H9 (cell line): Measurements from ENCODE around the gene CPHXL2. TPM values are rescaled to one million over a fixed set of nuclear protein-coding genes. Genes with fewer than 3 reads are reported as not detected.

Experiments used
- DNase-seq: peaks from one replicate; pipeline ENCODE4 v3.0.0-alpha.2; 2017
- H2AFZ ChIP-seq: one replicate; pipeline ENCODE4 v1.6.1; 2013; ENCODE audit warnings: mild to moderate bottlenecking, low read length, control low read depth, moderate library complexity
- H2AK5ac ChIP-seq: 2 replicates; pipeline ENCODE4 v1.6.1; 2013; ENCODE audit warnings: low read length, control low read depth, mixed read lengths; ENCODE audit not compliant: insufficient read length
- H2BK120ac ChIP-seq: one replicate; pipeline ENCODE4 v1.6.1; 2013; ENCODE audit warnings: low read depth, mild to moderate bottlenecking, low read length, control low read depth, inconsistent platforms; ENCODE audit not compliant: poor library complexity, severe bottlenecking
- H2BK12ac ChIP-seq: 2 replicates; pipeline ENCODE4 v1.6.1; 2013; ENCODE audit warnings: low read length, control low read depth, mixed read lengths, low read depth; ENCODE audit not compliant: insufficient read length
- H2BK15ac ChIP-seq: 2 replicates; pipeline ENCODE4 v1.6.1; 2013; ENCODE audit warnings: low read depth, low read length, control low read depth
- H2BK20ac ChIP-seq: one replicate; pipeline ENCODE4 v1.6.1; 2013; ENCODE audit warnings: low read depth, mild to moderate bottlenecking, low read length, control low read depth, inconsistent platforms; ENCODE audit not compliant: poor library complexity, severe bottlenecking
- H2BK5ac ChIP-seq: 2 replicates; pipeline ENCODE4 v1.6.1; 2013; ENCODE audit warnings: low read length, control low read depth, mixed read lengths; ENCODE audit not compliant: insufficient read length
- H3K14ac ChIP-seq: 2 replicates; pipeline ENCODE4 v1.6.1; 2013; ENCODE audit warnings: low read length, control low read depth; ENCODE audit not compliant: insufficient read depth
- H3K18ac ChIP-seq: 2 replicates; pipeline ENCODE4 v1.6.1; 2013; ENCODE audit warnings: low read depth, mild to moderate bottlenecking, mixed read lengths, low read length, control low read depth; ENCODE audit not compliant: insufficient read length
- H3K23ac ChIP-seq: 2 replicates; pipeline ENCODE4 v1.6.1; 2013; ENCODE audit warnings: low read length, control low read depth, mixed read lengths, low read depth; ENCODE audit not compliant: insufficient read length
- H3K23me2 ChIP-seq: 2 replicates; pipeline ENCODE4 v1.6.1; 2013; ENCODE audit warnings: low read depth, mild to moderate bottlenecking, mixed read lengths, low read length, control low read depth; ENCODE audit not compliant: insufficient read length, poor library complexity, severe bottlenecking
- H3K27ac ChIP-seq: 2 replicates; pipeline ENCODE4 v1.5.1; 2013; ENCODE audit warnings: low read length, control low read depth, mixed read lengths, low read depth; ENCODE audit not compliant: insufficient read length
- H3K27me3 ChIP-seq: 2 replicates; pipeline ENCODE4 v1.6.1; 2013; ENCODE audit warnings: low read length, control low read depth, inconsistent platforms; ENCODE audit not compliant: insufficient read depth
- H3K4ac ChIP-seq: 2 replicates; pipeline ENCODE4 v1.6.1; 2013; ENCODE audit warnings: low read depth, mild to moderate bottlenecking, control low read depth, inconsistent platforms, low read length, moderate library complexity
- H3K4me1 ChIP-seq: 2 replicates; pipeline ENCODE4 v1.6.1; 2013; ENCODE audit warnings: low read length, control low read depth, inconsistent platforms; ENCODE audit not compliant: insufficient read depth
- H3K4me2 ChIP-seq: 2 replicates; pipeline ENCODE4 v1.6.1; 2013; ENCODE audit warnings: low read length, control low read depth, mixed read lengths; ENCODE audit not compliant: insufficient read length, insufficient read depth
- H3K56ac ChIP-seq: 2 replicates; pipeline ENCODE4 v1.6.1; 2013; ENCODE audit warnings: low read depth, mild to moderate bottlenecking, mixed read lengths, low read length, control low read depth; ENCODE audit not compliant: insufficient read length
- H3K79me1 ChIP-seq: 2 replicates; pipeline ENCODE4 v1.6.1; 2013; ENCODE audit warnings: low read depth, mild to moderate bottlenecking, moderate library complexity, low read length, control low read depth, inconsistent platforms; ENCODE audit not compliant: insufficient read depth, poor library complexity, severe bottlenecking
- H3K79me2 ChIP-seq: 2 replicates; pipeline ENCODE4 v1.6.1; 2013; ENCODE audit warnings: low read length, control low read depth, inconsistent platforms; ENCODE audit not compliant: insufficient read depth
- H3K9ac ChIP-seq: 2 replicates; pipeline ENCODE4 v1.6.1; 2013; ENCODE audit warnings: low read length, control low read depth, mixed read lengths; ENCODE audit not compliant: insufficient read length; ENCODE audit errors: extremely low read depth
- H3K9me3 ChIP-seq: one replicate; pipeline ENCODE4 v1.6.1; 2013; ENCODE audit warnings: low read depth, low read length, inconsistent platforms; ENCODE audit not compliant: control insufficient read depth
- H3T11ph ChIP-seq: one replicate; pipeline ENCODE4 v1.6.1; 2013; ENCODE audit warnings: mild to moderate bottlenecking, low read length, control low read depth, inconsistent platforms
- H4K20me1 ChIP-seq: one replicate; pipeline ENCODE4 v1.6.1; 2013; ENCODE audit not compliant: control insufficient read depth, insufficient read length, insufficient read depth
- H4K5ac ChIP-seq: 2 replicates; pipeline ENCODE4 v1.6.1; 2013; ENCODE audit warnings: low read depth, mild to moderate bottlenecking, mixed read lengths, low read length, control low read depth; ENCODE audit not compliant: insufficient read length
- H4K8ac ChIP-seq: replicated peaks from 2 replicates; pipeline ENCODE4 v1.6.1; 2013; ENCODE audit warnings: low read length, control low read depth, mixed read lengths, low read depth; ENCODE audit not compliant: insufficient read length
- H4K91ac ChIP-seq: 2 replicates; pipeline ENCODE4 v1.6.1; 2013; ENCODE audit warnings: low read depth, mild to moderate bottlenecking, moderate library complexity, mixed read lengths, low read length, control low read depth; ENCODE audit not compliant: insufficient read length
- H3K27ac Mint-ChIP-seq, 3 experiments: 2 replicates in 2 of 3; 3 replicates in 1 of 3; pipeline ENCODE4 v1.8.0; 2020 to 2021; ENCODE audit warnings: mixed read lengths in 3 of 3, mild to moderate bottlenecking in 1 of 3, moderate library complexity in 1 of 3
- H3K27me3 Mint-ChIP-seq: 2 replicates; pipeline ENCODE4 v1.8.0; 2021; ENCODE audit warnings: low read depth, mild to moderate bottlenecking, moderate library complexity, mixed read lengths
- H3K36me3 Mint-ChIP-seq, 3 experiments: 2 replicates in 2 of 3; 3 replicates in 1 of 3; pipeline ENCODE4 v1.8.0; 2020 to 2021; ENCODE audit warnings: low read depth in 3 of 3, mixed read lengths in 3 of 3; ENCODE audit not compliant: insufficient read depth in 1 of 3
- H3K4me1 Mint-ChIP-seq, 2 experiments: 2 replicates each; pipeline ENCODE4 v1.8.0; 2020; ENCODE audit warnings: mixed read lengths in 2 of 2
- H3K4me3 Mint-ChIP-seq, 2 experiments: 2 replicates in 1 of 2; 3 replicates in 1 of 2; pipeline ENCODE4 v1.8.0; 2020 to 2021; ENCODE audit warnings: mild to moderate bottlenecking in 2 of 2, mixed read lengths in 2 of 2, moderate library complexity in 1 of 2
- H3K9me3 Mint-ChIP-seq, 2 experiments: 2 replicates in 1 of 2; 3 replicates in 1 of 2; pipeline ENCODE4 v1.8.0; 2020; ENCODE audit warnings: mild to moderate bottlenecking in 2 of 2, mixed read lengths in 2 of 2, moderate library complexity in 1 of 2
- WGBS: extraction: QIAGEN DNeasy Blood & Tissue Kit; methylation state at CpG from one replicate; pipeline ENCODE4 v1.1.7; 2013; ENCODE audit warnings: missing lambda C conversion rate, low lambda C conversion rate, mixed read lengths; ENCODE audit not compliant: insufficient read length; ENCODE audit errors: extremely low coverage; 5-methylcytosine and 5-hydroxymethylcytosine counted together
- total RNA-seq: library from RNA; stranded (reverse); gene quantifications from 2 replicates; pipeline ENCODE4 v1.2.1, GENCODE V29; 2021
- TF ChIP-seq, protein P1 (sequence below): fragments of 200-600 bp; sonication (generic); conservative IDR thresholded peaks from 3 replicates; pipeline ENCODE4 v1.8.0; 2021; ENCODE audit warnings: antibody characterized with exemption, mild to moderate bottlenecking

Gene CPHXL2
- total RNA-seq, 1 experiment from 2014 or later, result not detected

DNA sequence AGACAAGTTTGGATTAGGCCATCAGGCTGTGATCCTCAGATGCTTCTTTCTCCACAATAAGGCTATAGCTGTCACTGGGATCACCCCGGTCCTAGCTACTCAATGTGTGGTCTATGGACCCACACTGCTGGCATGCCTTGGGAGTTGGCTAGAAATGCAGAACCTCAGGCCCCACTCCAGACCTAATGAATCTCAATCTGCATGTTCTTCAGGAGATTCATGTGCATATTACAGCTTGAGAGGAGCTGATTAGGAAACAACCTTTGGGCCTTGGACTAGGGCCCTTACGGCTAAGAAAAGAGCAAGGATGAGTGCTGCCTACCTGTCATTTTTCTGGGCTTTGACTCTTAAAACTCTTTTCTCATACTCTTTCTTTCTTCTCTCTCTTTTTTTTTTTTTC, 61.2 kb downstream of the CPHXL2 start:
- Histone ChIP-seq H2BK120ac (no peak overlapping the region), H3K14ac (no peak overlapping the region), H3K9me3 (no peaks in the 10 kb centered on the region), H4K91ac (no peak overlapping the region), H3K27me3 (no peaks in the 10 kb centered on the region), H2AK5ac (no peak overlapping the region), H2BK12ac (no peak overlapping the region), H2BK20ac (no peak overlapping the region), H3T11ph (no peak overlapping the region), H4K20me1 (no peaks in the 10 kb centered on the region), H3K23ac (no peak overlapping the region), H3K23me2 (no peaks in the 10 kb centered on the region), H3K9ac (no peak overlapping the region), H3K79me2 (no peaks in the 10 kb centered on the region), H3K56ac (no peak overlapping the region), H3K27ac (no peak overlapping the region), H3K4me1 (no peaks in the 10 kb centered on the region), H4K5ac (no peak overlapping the region), H2BK5ac (no peak overlapping the region), H3K18ac (no peak overlapping the region), H2AFZ (no peak overlapping the region), H4K8ac (no peak overlapping the region), H3K4ac (no peak overlapping the region), H3K79me1 (no peaks in the 10 kb centered on the region), H2BK15ac (no peak overlapping the region), H3K4me2 (no peak overlapping the region)
- no peak for DNase-seq
- Mint-ChIP-seq H3K27ac (no peak overlapping the region), H3K27me3 (no peaks in the 10 kb centered on the region), H3K4me1 (peaks cover 0 to 1% of the 10 kb centered on the region in 2 experiments; a peak in 2 of 4 replicates), H3K36me3 (peaks cover 37 to 76% (median 73%) of the 10 kb centered on the region in 3 experiments; a peak in 6 of 7 replicates), H3K4me3 (no peak overlapping the region), H3K9me3 (no peaks in the 10 kb centered on the region)
- WGBS, result no CpG with 5 or more reads among the region's 2 CpGs
- TF ChIP-seq, protein P1, sequence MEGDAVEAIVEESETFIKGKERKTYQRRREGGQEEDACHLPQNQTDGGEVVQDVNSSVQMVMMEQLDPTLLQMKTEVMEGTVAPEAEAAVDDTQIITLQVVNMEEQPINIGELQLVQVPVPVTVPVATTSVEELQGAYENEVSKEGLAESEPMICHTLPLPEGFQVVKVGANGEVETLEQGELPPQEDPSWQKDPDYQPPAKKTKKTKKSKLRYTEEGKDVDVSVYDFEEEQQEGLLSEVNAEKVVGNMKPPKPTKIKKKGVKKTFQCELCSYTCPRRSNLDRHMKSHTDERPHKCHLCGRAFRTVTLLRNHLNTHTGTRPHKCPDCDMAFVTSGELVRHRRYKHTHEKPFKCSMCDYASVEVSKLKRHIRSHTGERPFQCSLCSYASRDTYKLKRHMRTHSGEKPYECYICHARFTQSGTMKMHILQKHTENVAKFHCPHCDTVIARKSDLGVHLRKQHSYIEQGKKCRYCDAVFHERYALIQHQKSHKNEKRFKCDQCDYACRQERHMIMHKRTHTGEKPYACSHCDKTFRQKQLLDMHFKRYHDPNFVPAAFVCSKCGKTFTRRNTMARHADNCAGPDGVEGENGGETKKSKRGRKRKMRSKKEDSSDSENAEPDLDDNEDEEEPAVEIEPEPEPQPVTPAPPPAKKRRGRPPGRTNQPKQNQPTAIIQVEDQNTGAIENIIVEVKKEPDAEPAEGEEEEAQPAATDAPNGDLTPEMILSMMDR, result no peak
